Gastroesophageal sphincter (tissue), 3 donors: ENCODE measurements around the gene PSMC4.

Source experiments
- EP300 ChIP-seq: sonication (generic); formaldehyde crosslinking; IDR thresholded peaks from one replicate; pipeline ENCODE4 v1.6.1; 2017; ENCODE audit warnings: antibody characterized with exemption, mild to moderate bottlenecking
- POLR2A ChIP-seq, 2 donors: fragments of 450-650 bp; IDR thresholded peaks; one replicate each; pipeline ENCODE4 v1.6.1; 2017; ENCODE audit warnings: antibody characterized with exemption in 2 of 2, mild to moderate bottlenecking in 2 of 2, moderate library complexity in 1 of 2
- POLR2AphosphoS5 ChIP-seq: sonication (generic); formaldehyde crosslinking; IDR thresholded peaks from one replicate; pipeline ENCODE4 v1.6.1; 2017; ENCODE audit warnings: antibody characterized with exemption
- TF ChIP-seq, protein P1 (sequence below), 4 experiments: fragments of 200-600 bp in 2 of 4; fragments of 450-650 bp in 2 of 4; sonication (generic) in 1 of 4; IDR thresholded peaks; one replicate each; pipeline ENCODE4 v1.5.1; 2017 to 2019; ENCODE audit warnings: antibody characterized with exemption in 4 of 4, mild to moderate bottlenecking in 2 of 4, moderate library complexity in 2 of 4

DNA sequence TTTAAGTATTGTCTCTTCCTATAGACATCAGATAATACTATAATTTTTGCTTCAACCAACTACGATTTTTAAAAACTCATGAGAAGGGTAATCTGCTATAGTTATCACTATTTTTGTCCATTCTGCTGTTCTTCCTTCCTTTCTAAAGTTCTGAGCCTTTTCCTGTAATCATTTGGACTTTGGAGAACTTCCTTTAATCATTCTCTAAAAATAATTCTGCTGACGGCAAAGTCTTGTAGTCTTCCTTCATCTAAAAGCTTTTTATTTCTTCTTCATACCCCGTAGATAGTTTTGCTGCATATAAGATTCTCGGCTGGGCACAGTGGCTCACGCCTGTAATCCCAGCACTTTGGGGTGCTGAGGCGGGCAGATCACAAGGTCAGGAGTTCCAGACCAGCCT is 31.4 kb upstream of the PSMC4 start:
- TF ChIP-seq, protein P1, sequence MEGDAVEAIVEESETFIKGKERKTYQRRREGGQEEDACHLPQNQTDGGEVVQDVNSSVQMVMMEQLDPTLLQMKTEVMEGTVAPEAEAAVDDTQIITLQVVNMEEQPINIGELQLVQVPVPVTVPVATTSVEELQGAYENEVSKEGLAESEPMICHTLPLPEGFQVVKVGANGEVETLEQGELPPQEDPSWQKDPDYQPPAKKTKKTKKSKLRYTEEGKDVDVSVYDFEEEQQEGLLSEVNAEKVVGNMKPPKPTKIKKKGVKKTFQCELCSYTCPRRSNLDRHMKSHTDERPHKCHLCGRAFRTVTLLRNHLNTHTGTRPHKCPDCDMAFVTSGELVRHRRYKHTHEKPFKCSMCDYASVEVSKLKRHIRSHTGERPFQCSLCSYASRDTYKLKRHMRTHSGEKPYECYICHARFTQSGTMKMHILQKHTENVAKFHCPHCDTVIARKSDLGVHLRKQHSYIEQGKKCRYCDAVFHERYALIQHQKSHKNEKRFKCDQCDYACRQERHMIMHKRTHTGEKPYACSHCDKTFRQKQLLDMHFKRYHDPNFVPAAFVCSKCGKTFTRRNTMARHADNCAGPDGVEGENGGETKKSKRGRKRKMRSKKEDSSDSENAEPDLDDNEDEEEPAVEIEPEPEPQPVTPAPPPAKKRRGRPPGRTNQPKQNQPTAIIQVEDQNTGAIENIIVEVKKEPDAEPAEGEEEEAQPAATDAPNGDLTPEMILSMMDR (IDR thresholded peaks at IDR 0.05), result no peak
- TF ChIP-seq POLR2AphosphoS5 (no peak), EP300 (no peak), POLR2A (IDR thresholded peaks at IDR 0.05) (no peak)
